Vagina (tissue), 2 donors: Measurements from ENCODE around the gene SNRPD1. TPM values are rescaled to one million over a fixed set of nuclear protein-coding genes. Genes with fewer than 3 reads are reported as not detected.
"Not testable (repeated sequence)": the region's sequence is repeated elsewhere in the genome, so short reads cannot be mapped to it uniquely, and the experiment has no call there.

ENCODE experiments used
- DNase-seq, 2 donors: peaks; one replicate each; pipeline ENCODE4 v3.0.0-alpha.2; 2017; ENCODE audit errors: extremely low spot score in 2 of 2
- H3K27ac ChIP-seq: fragments of 200-600 bp; sonication (generic); one replicate; pipeline ENCODE4 v1.5.1; 2019
- H3K27me3 ChIP-seq: fragments of 200-600 bp; sonication (generic); one replicate; pipeline ENCODE4 v1.5.1; 2019
- H3K36me3 ChIP-seq, 2 donors: fragments of 200-600 bp; sonication (generic); one replicate each; pipeline ENCODE4 v1.5.1; 2017 to 2019
- H3K4me1 ChIP-seq: fragments of 200-600 bp; sonication (generic); one replicate; pipeline ENCODE4 v1.5.1; 2019
- H3K4me3 ChIP-seq, 2 donors: fragments of 200-600 bp; sonication (generic); 1 replicate in 1 of 2; 2 replicates in 1 of 2; pipeline ENCODE4 v1.5.1; 2016 to 2019
- H3K9me3 ChIP-seq: fragments of 200-600 bp; sonication (generic); one replicate; pipeline ENCODE4 v1.5.1; 2019
- POLR2A ChIP-seq, 2 donors: fragments of 450-650 bp; IDR thresholded peaks; one replicate each; pipeline ENCODE4 v1.6.1; 2017; ENCODE audit warnings: antibody characterized with exemption in 2 of 2, mild to moderate bottlenecking in 2 of 2, moderate library complexity in 2 of 2
- POLR2AphosphoS5 ChIP-seq, 2 donors: sonication (generic); formaldehyde crosslinking; IDR thresholded peaks; one replicate each; pipeline ENCODE4 v1.9.0; 2017; ENCODE audit warnings: antibody characterized with exemption in 2 of 2, mild to moderate bottlenecking in 2 of 2, low read depth in 1 of 2; ENCODE audit not compliant: insufficient read depth in 1 of 2
- intact Hi-C: fragments of 100-400 bp; cut with DNase I; formaldehyde crosslinking; loops from one replicate; pipeline ENCODE4 v1.15.1; 2023
- total RNA-seq: library from RNA; depleted of rRNA; stranded (reverse); fragments of >200 nt; gene quantifications from one replicate; pipeline ENCODE4 v1.2.3, GENCODE V29; 2016
- TF ChIP-seq, protein P1 (sequence below), 3 experiments: fragments of 450-650 bp in 2 of 3; fragments of 200-600 bp in 1 of 3; sonication (generic) in 1 of 3; IDR thresholded peaks; one replicate each; pipeline ENCODE4 v1.5.1; 2017 to 2019; ENCODE audit warnings: antibody characterized with exemption in 3 of 3, mild to moderate bottlenecking in 2 of 3, moderate library complexity in 2 of 3

Gene SNRPD1
- total RNA-seq, 1 donor from 2014 or later = 4.4 TPM

DNA sequence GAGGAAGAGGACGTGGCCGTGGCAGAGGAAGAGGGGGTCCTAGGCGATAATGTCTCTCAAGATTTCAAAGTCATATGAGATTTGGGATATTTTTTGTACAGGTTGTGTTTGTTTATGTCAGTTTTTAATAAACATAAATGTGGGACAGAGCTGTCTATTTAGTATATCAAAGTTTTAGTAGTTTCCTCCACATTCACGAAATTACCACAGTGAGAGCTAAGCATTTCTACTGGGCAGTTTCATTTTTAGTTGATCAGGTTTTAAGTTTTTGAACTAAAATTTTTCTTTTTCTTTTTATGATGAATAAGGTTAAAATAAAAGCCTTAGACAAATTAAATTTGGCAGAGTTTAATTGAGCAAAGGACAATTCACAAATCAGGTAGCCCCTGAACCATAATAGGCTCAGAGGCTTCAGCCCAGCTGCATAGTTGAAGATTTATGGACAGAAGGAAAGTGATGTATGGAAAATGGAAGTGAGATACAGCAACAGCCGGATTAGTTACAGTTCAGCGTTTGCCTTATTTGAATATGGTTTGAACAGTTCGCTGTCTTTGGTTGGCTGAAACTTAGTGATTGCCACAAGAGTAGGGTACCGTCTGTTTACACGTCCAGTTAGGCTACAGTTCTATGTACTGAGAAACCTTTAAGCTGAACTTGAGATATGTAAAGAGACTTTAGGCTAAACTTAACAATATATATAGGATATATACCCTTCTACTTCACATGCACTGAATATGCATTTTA, 17.1 kb downstream of the SNRPD1 start:
- no peaks in the 10 kb centered on the region for H3K27me3 ChIP-seq
- no peak overlapping the region for H3K27ac ChIP-seq
- TF ChIP-seq POLR2AphosphoS5 (IDR thresholded peaks at IDR 0.05; ENCODE audit: insufficient read depth in 1 of 2, low read depth in 1 of 2) (no peak), POLR2A (IDR thresholded peaks at IDR 0.05) (no peak)
- TF ChIP-seq, protein P1, sequence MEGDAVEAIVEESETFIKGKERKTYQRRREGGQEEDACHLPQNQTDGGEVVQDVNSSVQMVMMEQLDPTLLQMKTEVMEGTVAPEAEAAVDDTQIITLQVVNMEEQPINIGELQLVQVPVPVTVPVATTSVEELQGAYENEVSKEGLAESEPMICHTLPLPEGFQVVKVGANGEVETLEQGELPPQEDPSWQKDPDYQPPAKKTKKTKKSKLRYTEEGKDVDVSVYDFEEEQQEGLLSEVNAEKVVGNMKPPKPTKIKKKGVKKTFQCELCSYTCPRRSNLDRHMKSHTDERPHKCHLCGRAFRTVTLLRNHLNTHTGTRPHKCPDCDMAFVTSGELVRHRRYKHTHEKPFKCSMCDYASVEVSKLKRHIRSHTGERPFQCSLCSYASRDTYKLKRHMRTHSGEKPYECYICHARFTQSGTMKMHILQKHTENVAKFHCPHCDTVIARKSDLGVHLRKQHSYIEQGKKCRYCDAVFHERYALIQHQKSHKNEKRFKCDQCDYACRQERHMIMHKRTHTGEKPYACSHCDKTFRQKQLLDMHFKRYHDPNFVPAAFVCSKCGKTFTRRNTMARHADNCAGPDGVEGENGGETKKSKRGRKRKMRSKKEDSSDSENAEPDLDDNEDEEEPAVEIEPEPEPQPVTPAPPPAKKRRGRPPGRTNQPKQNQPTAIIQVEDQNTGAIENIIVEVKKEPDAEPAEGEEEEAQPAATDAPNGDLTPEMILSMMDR (IDR thresholded peaks at IDR 0.05) = no peak
- H3K4me3 ChIP-seq = no peak overlapping the region
- intact Hi-C loops = no loop called here
- DNase-seq = no peak
- H3K9me3 ChIP-seq = no peaks in the 10 kb centered on the region
- H3K36me3 ChIP-seq = peaks cover 0 to 56% of the 10 kb centered on the region in 2 donors
- H3K4me1 ChIP-seq = no peaks in the 10 kb centered on the region

DNA sequence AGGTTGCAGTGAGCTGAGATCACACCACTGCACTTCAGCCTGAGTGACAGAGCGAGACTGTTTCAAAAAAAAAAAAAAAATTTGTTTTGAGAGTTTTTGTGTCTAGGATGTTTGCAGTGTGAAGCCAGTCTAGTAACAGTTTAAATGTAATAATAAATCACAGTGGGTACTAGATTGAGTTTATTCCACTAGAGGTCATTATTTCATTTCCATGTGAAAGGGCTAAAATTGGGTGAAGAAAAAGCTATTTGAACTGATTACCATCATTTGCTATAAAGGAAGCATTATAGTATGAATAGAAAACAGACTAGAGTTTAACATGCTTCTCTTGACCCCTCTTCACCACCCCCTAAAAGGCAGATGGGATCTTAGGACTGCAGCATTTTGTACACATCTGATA, 20.3 kb downstream of the SNRPD1 start:
- no peak for DNase-seq
- TF ChIP-seq POLR2A (IDR thresholded peaks at IDR 0.05) = no peak
- TF ChIP-seq, protein P1 (IDR thresholded peaks at IDR 0.05) = no peak
- no peak for TF ChIP-seq POLR2AphosphoS5 (IDR thresholded peaks at IDR 0.05; ENCODE audit: insufficient read depth in 1 of 2, low read depth in 1 of 2)
- peaks cover 0 to 33% of the 10 kb centered on the region in 2 donors for H3K36me3 ChIP-seq
- no peak overlapping the region for H3K4me3 ChIP-seq
- no peaks in the 10 kb centered on the region for H3K4me1 ChIP-seq
- H3K27ac ChIP-seq = no peak overlapping the region
- H3K9me3 ChIP-seq = no peaks in the 10 kb centered on the region
- no peaks in the 10 kb centered on the region for H3K27me3 ChIP-seq
- intact Hi-C loops = no loop called here

DNA sequence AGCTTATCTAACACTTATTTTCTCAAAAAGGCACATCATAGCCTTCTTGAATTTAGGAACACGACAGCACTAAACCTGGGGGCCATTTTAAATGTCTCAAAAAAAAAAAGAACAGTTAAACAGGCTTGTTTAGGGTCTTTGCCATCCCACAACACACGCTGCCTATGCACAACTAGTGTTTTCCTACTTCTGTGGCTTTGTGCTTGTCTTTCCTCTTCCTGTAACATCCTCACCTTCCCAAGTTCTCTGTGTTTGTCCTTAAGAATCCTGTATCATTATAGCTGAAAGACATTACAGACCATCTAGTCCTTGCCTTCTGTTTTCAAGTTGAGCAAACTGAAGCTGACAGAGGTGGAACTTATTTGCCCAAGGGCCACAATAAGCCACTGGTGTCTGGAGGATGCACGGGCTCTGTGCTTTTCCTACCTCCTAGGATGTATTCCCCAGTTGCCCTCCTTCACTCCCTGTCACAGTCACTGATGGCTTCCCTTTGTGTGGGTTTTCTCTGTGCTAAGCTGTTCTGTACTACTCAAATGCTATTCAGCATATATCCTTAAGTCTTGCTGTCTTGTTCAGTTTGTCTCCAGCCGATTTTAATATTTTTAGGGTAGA, 22.6 kb downstream of the SNRPD1 start:
- no peak for DNase-seq
- H3K36me3 ChIP-seq = peaks cover 0 to 22% of the 10 kb centered on the region in 2 donors
- H3K4me3 ChIP-seq = no peak overlapping the region
- intact Hi-C loops = no loop called here
- TF ChIP-seq POLR2A (IDR thresholded peaks at IDR 0.05) = no peak
- TF ChIP-seq, protein P1 (IDR thresholded peaks at IDR 0.05) = no peak
- no peak for TF ChIP-seq POLR2AphosphoS5 (IDR thresholded peaks at IDR 0.05; ENCODE audit: insufficient read depth in 1 of 2, low read depth in 1 of 2)
- H3K27me3 ChIP-seq = no peaks in the 10 kb centered on the region
- H3K4me1 ChIP-seq = no peaks in the 10 kb centered on the region
- H3K9me3 ChIP-seq = no peaks in the 10 kb centered on the region
- H3K27ac ChIP-seq = no peak overlapping the region

DNA sequence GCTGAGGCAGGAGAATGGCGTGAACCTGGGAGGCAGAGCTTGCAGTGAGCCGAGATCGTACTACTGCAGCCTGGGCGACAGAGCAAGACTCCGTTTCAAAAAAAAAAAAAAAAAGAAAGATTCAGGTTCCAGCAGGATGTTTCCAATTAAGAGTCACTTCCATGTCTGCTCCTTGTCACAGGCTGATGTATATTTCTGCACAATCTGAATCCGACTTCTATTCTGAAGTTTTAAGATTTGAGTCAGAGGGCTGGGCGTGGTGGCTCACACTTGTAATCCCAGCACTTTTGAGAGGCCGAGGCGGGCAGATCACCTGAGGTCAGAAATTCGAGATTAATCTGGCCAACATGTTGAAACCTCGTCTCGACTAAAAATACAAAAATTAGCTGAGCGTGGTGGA, 24.7 kb downstream of the SNRPD1 start:
- peaks cover 0 to 3% of the 10 kb centered on the region in 2 donors for H3K36me3 ChIP-seq
- H3K9me3 ChIP-seq = no peaks in the 10 kb centered on the region
- TF ChIP-seq, protein P1 (IDR thresholded peaks at IDR 0.05) = no peak
- TF ChIP-seq POLR2AphosphoS5 (IDR thresholded peaks at IDR 0.05; ENCODE audit: insufficient read depth in 1 of 2, low read depth in 1 of 2) = no peak
- no peak for TF ChIP-seq POLR2A (IDR thresholded peaks at IDR 0.05)
- no peak overlapping the region for H3K4me3 ChIP-seq
- H3K27me3 ChIP-seq = no peaks in the 10 kb centered on the region
- H3K4me1 ChIP-seq = no peaks in the 10 kb centered on the region
- no peak overlapping the region for H3K27ac ChIP-seq
- intact Hi-C loops = no loop called here
- DNase-seq = no peak

DNA sequence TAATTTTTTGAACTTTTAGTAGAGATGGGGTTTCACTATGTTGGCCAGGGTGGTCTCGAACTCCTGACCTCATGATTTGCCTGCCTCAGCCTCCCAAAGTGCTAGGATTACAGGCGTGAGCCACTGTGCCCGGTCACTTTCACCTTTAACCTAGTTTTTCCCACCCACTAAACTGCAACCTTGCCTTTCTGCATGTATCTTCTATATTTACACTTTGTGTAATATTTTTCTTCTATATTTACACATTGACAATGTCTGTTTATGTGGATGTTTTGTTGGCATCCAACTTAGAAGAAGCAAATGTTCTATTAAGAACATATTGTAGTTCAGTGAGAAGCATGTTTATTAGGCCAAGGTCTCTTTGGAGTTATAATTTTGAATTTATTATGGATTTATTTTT, 26.7 kb downstream of the SNRPD1 start:
- Histone ChIP-seq H3K4me3 (no peak overlapping the region), H3K9me3 (no peaks in the 10 kb centered on the region), H3K4me1 (no peaks in the 10 kb centered on the region), H3K36me3 (no peaks in the 10 kb centered on the region), H3K27me3 (no peaks in the 10 kb centered on the region), H3K27ac (no peak overlapping the region)
- DNase-seq = no peak
- no peak for TF ChIP-seq POLR2A (IDR thresholded peaks at IDR 0.05)
- TF ChIP-seq POLR2AphosphoS5 (IDR thresholded peaks at IDR 0.05; ENCODE audit: insufficient read depth in 1 of 2, low read depth in 1 of 2) = no peak
- TF ChIP-seq, protein P1 (IDR thresholded peaks at IDR 0.05) = no peak
- intact Hi-C loops = no loop called here

DNA sequence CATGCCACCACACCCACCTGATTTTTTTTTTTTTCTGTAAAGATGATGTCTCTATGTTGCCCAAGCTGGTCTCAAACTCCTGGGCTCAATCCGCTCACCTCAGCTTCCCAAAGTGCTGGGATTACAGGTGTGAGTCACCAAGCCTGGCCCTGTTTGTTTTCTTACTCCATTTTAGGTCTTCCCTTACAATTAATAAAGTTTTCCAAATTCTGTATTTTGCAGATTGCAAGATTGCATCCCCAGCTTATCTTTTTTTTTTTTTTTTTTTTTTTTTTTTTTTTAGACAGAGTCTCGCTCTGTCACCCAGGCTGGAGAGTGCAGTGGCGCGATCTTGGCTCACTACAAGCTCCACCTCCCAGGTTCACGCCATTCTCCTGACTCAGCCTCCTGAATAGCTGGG, 28.3 kb downstream of the SNRPD1 start:
- H3K4me1 ChIP-seq, H3K4me3 ChIP-seq, H3K36me3 ChIP-seq, DNase-seq, H3K27me3 ChIP-seq, intact Hi-C loops, H3K9me3 ChIP-seq, H3K27ac ChIP-seq: not testable (repeated sequence)
